Tibial nerve (tissue), 4 donors: ENCODE measurements around the gene DNAH5.

Source experiments
- CTCF ChIP-seq, 5 experiments: fragments of 200-600 bp in 3 of 5; fragments of 450-650 bp in 2 of 5; sonication (generic) in 3 of 5; IDR thresholded peaks; one replicate each; pipeline ENCODE4 v1.5.1; 2016 to 2019; ENCODE audit warnings: antibody characterized with exemption in 5 of 5, mild to moderate bottlenecking in 3 of 5, moderate library complexity in 2 of 5
- EP300 ChIP-seq, 2 donors: sonication (generic); formaldehyde crosslinking; IDR thresholded peaks; one replicate each; pipeline ENCODE4 v1.6.1; 2017; ENCODE audit warnings: antibody characterized with exemption in 2 of 2, mild to moderate bottlenecking in 1 of 2
- POLR2A ChIP-seq, 2 donors: fragments of 450-650 bp; IDR thresholded peaks; one replicate each; pipeline ENCODE4 v1.6.1; 2017; ENCODE audit warnings: antibody characterized with exemption in 2 of 2, mild to moderate bottlenecking in 2 of 2, moderate library complexity in 2 of 2

GRCh38 chr5:13708906-13709305 lies 235.6 kb downstream of the DNAH5 start:
- TF ChIP-seq EP300 (IDR thresholded peaks at IDR 0.05) (no peak), CTCF (IDR thresholded peaks at IDR 0.05) (no peak), POLR2A (IDR thresholded peaks at IDR 0.05) (no peak)
